ENCODE results near the gene BTBD9. TPM values are rescaled to one million over a fixed set of nuclear protein-coding genes. Genes with fewer than 3 reads are reported as not detected.
"Not testable (repeated sequence)": the region's sequence is repeated elsewhere in the genome, so short reads cannot be mapped to it uniquely, and the experiment has no call there.

BTBD9 gene
- total RNA-seq, 3 donors from 2014 or later, result 12.8 to 25.5 (median 19.0) TPM

GRCh38 chr6:38349221-38349620 lies 290.5 kb downstream of the BTBD9 start:
- DNase-seq (ENCODE audit: low spot score in 2 of 2), result no peak
- Histone ChIP-seq H3K4me3 (no peak overlapping the region), H3K4me1 (no peaks in the 10 kb centered on the region), H3K36me3 (no peaks in the 10 kb centered on the region), H3K27me3 (no peaks in the 10 kb centered on the region), H3K27ac (no peak overlapping the region), H3K9me3 (no peaks in the 10 kb centered on the region)
- no peak for TF ChIP-seq POLR2A (IDR thresholded peaks at IDR 0.05)
- TF ChIP-seq, protein P1, sequence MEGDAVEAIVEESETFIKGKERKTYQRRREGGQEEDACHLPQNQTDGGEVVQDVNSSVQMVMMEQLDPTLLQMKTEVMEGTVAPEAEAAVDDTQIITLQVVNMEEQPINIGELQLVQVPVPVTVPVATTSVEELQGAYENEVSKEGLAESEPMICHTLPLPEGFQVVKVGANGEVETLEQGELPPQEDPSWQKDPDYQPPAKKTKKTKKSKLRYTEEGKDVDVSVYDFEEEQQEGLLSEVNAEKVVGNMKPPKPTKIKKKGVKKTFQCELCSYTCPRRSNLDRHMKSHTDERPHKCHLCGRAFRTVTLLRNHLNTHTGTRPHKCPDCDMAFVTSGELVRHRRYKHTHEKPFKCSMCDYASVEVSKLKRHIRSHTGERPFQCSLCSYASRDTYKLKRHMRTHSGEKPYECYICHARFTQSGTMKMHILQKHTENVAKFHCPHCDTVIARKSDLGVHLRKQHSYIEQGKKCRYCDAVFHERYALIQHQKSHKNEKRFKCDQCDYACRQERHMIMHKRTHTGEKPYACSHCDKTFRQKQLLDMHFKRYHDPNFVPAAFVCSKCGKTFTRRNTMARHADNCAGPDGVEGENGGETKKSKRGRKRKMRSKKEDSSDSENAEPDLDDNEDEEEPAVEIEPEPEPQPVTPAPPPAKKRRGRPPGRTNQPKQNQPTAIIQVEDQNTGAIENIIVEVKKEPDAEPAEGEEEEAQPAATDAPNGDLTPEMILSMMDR (IDR thresholded peaks at IDR 0.05), result no peak
- no peak for TF ChIP-seq POLR2AphosphoS5 (IDR thresholded peaks at IDR 0.05)
- intact Hi-C loops (cut with DNase I; ENCODE audit: low total_unique reads), result no loop called here

DNA sequence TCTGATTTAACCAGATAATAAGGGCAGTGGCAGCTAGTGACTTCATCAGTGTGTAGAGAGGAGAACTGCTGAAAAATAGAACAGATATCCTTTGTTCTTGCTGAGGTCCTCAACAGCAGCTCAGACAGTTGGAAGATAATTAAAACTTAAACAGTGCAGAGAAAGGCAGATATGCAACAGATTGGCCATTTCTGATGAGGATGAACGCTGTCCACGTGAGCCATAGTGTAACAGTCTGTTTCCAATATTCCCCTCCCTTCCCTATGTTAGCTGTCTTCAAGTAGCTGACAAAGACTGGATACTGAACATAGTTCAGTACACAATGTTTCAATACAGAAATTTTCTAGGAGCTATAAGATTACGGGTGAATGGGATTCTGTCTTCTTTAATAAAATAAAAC lies 291.4 kb downstream of the BTBD9 start:
- TF ChIP-seq, protein P1 (IDR thresholded peaks at IDR 0.05), result no peak
- no peak for TF ChIP-seq POLR2A (IDR thresholded peaks at IDR 0.05)
- TF ChIP-seq POLR2AphosphoS5 (IDR thresholded peaks at IDR 0.05), result no peak
- no peak overlapping the region for H3K27ac ChIP-seq

GRCh38 chr6:38347829-38348228 lies 291.9 kb downstream of the BTBD9 start:
- intact Hi-C loops (cut with DNase I; ENCODE audit: low total_unique reads); H3K4me1 ChIP-seq; H3K27ac ChIP-seq; DNase-seq (ENCODE audit: low spot score in 2 of 2); H3K27me3 ChIP-seq; H3K4me3 ChIP-seq; H3K9me3 ChIP-seq; H3K36me3 ChIP-seq: not testable (repeated sequence)

More for the DNA sequence above, 291.4 kb downstream of the BTBD9 start:
- H3K4me3 ChIP-seq, result no peak overlapping the region
- intact Hi-C loops (cut with DNase I; ENCODE audit: low total_unique reads), result no loop called here
- H3K36me3 ChIP-seq, result no peaks in the 10 kb centered on the region
- no peaks in the 10 kb centered on the region for H3K9me3 ChIP-seq
- DNase-seq (ENCODE audit: low spot score in 2 of 2), result no peak
- no peaks in the 10 kb centered on the region for H3K4me1 ChIP-seq
- H3K27me3 ChIP-seq, result no peaks in the 10 kb centered on the region

DNA sequence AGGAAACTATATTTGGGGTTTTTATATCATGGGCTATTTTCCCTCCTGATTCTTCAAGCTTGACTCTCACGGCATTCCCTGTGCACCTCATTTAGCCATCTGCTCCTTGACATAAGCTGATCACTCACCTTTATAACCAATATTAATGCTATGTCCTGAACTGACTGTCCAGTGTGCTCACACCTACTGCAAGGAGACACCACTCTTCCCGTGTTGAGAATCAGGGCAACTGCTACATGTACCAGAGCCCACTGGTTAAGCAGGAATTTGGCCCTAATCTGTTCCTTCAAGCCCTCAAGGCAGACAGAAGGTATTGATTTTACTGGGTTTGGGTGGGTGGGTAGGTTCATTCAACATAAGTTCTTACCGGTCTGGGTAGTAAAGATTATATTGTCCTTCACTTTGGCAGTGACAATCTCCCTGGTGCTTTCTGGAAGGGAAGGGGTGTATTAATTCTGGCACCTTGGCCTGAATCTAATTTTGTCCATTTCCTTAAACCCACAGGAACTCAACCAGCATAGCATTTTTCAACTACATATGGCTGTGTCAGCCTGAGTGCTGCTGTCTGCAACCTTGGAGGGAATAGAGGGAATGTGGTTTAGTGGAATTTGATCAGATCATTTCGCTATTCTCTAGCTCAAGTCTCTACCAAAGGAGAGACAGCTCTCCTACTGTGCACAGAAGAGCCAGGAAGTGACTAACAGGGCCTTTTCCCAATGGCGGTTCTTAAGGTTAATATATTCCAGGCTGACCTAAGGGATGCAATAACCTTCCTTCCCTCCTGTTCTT lies 293.2 kb downstream of the BTBD9 start:
- DNase-seq (ENCODE audit: low spot score in 2 of 2), result no peak
- no peaks in the 10 kb centered on the region for H3K36me3 ChIP-seq
- no peak overlapping the region for H3K27ac ChIP-seq
- H3K9me3 ChIP-seq, result no peaks in the 10 kb centered on the region
- H3K4me3 ChIP-seq, result no peak overlapping the region
- TF ChIP-seq POLR2A (IDR thresholded peaks at IDR 0.05), result no peak
- no peak for TF ChIP-seq POLR2AphosphoS5 (IDR thresholded peaks at IDR 0.05)
- TF ChIP-seq, protein P1 (IDR thresholded peaks at IDR 0.05), result no peak
- H3K27me3 ChIP-seq, result no peaks in the 10 kb centered on the region
- intact Hi-C loops (cut with DNase I; ENCODE audit: low total_unique reads), result no loop called here
- H3K4me1 ChIP-seq, result no peaks in the 10 kb centered on the region

GRCh38 chr6:38345586-38345985 lies 294.1 kb downstream of the BTBD9 start:
- Histone ChIP-seq H3K4me1 (no peaks in the 10 kb centered on the region), H3K36me3 (no peaks in the 10 kb centered on the region), H3K27me3 (no peaks in the 10 kb centered on the region), H3K27ac (no peak overlapping the region), H3K9me3 (no peaks in the 10 kb centered on the region), H3K4me3 (no peak overlapping the region)
- TF ChIP-seq, protein P1 (IDR thresholded peaks at IDR 0.05), result no peak
- no peak for DNase-seq (ENCODE audit: low spot score in 2 of 2)
- intact Hi-C loops (cut with DNase I; ENCODE audit: low total_unique reads), result no loop called here
